ENCODE measurements around the gene CMSS1. TPM values are rescaled to one million over a fixed set of nuclear protein-coding genes. Genes with fewer than 3 reads are reported as not detected.

CMSS1 gene
- total RNA-seq, 1 donor from 2014 or later, result 41.9 TPM

GRCh38 chr3:99960123-99960878 lies 142.6 kb downstream of the CMSS1 start:
- DNase-seq (ENCODE audit: low spot score), result no peak

GRCh38 chr3:99960941-99961340 lies 143.3 kb downstream of the CMSS1 start:
- DNase-seq (ENCODE audit: low spot score), result no peak

- DNase-seq (ENCODE audit: low spot score), result no peak
These were observed 144.3 kb downstream of the CMSS1 start for GRCh38 chr3:99961756-99962515.

GRCh38 chr3:99962703-99963102 lies 145.0 kb downstream of the CMSS1 start:
- no peak for DNase-seq (ENCODE audit: low spot score)

- no peak for DNase-seq (ENCODE audit: low spot score)
These were observed 147.4 kb downstream of the CMSS1 start for GRCh38 chr3:99965077-99965476.

GRCh38 chr3:99965681-99966408 lies 148.2 kb downstream of the CMSS1 start:
- DNase-seq (ENCODE audit: low spot score), result no peak

- no peak for DNase-seq (ENCODE audit: low spot score)
These were observed 149.2 kb downstream of the CMSS1 start for GRCh38 chr3:99966662-99967416.

- no peak for DNase-seq (ENCODE audit: low spot score)
These were observed 150.1 kb downstream of the CMSS1 start for GRCh38 chr3:99967796-99968195.

- no peak for DNase-seq (ENCODE audit: low spot score)
These were observed 151.5 kb downstream of the CMSS1 start for GRCh38 chr3:99969136-99969535.

- no peak for DNase-seq (ENCODE audit: low spot score)
These were observed 152.5 kb downstream of the CMSS1 start for GRCh38 chr3:99970198-99970597.

- no peak for DNase-seq (ENCODE audit: low spot score)
These were observed 154.1 kb downstream of the CMSS1 start for GRCh38 chr3:99971761-99972160.

GRCh38 chr3:99972380-99973104 lies 154.9 kb downstream of the CMSS1 start:
- DNase-seq (ENCODE audit: low spot score), result no peak

- no peak for DNase-seq (ENCODE audit: low spot score)
These were observed 157.3 kb downstream of the CMSS1 start for GRCh38 chr3:99974989-99975388.

GRCh38 chr3:99976584-99976983 lies 158.9 kb downstream of the CMSS1 start:
- no peak for DNase-seq (ENCODE audit: low spot score)

- no peak for DNase-seq (ENCODE audit: low spot score)
These were observed 160.6 kb downstream of the CMSS1 start for GRCh38 chr3:99978221-99978620.

- DNase-seq (ENCODE audit: low spot score), result no peak
These were observed 162.9 kb downstream of the CMSS1 start for GRCh38 chr3:99980606-99981005.

GRCh38 chr3:99981138-99981537 lies 163.5 kb downstream of the CMSS1 start:
- no peak for DNase-seq (ENCODE audit: low spot score)

- DNase-seq (ENCODE audit: low spot score), result no peak
These were observed 165.0 kb downstream of the CMSS1 start for GRCh38 chr3:99982650-99983049.

GRCh38 chr3:99984139-99984538 lies 166.5 kb downstream of the CMSS1 start:
- DNase-seq (ENCODE audit: low spot score), result no peak

GRCh38 chr3:99984668-99985067 lies 167.0 kb downstream of the CMSS1 start:
- no peak for DNase-seq (ENCODE audit: low spot score)

- DNase-seq (ENCODE audit: low spot score), result no peak
These were observed 172.5 kb downstream of the CMSS1 start for GRCh38 chr3:99990179-99990578.
